ENCODE results near the gene NFYA. TPM values are rescaled to one million over a fixed set of nuclear protein-coding genes. Genes with fewer than 3 reads are reported as not detected.

The NFYA gene
- total RNA-seq (10 to 100 TPM; 58.9 to 60.0 TPM), polyA plus RNA-seq (10 to 100 TPM; 17.0 to 27.9 (median 20.4) TPM), total RNA-seq (41.6 to 67.0 (median 49.2) reads per million in 6 experiments)

GRCh38 chr6:41072836-41073202, at the start of gene NFYA:
Gene NFYA, plus strand, starts transcription at chr6:41072974. Its CDS starts 6,116 bp downstream, at chr6:41079090.
- peaks cover 20 to 60% (median 52%) of the 10 kb centered on the region in 4 donors for H3K4me1 Mint-ChIP-seq
- H3K4me3 Mint-ChIP-seq, result peak within 1 kb of the TSS; percentile 93 to 98 (median 98)
- H3K36me3 Mint-ChIP-seq, result peaks cover 4 to 29% (median 7%) of the 10 kb centered on the region in 3 donors
- H3K27ac Mint-ChIP-seq, result peak within 1 kb of the TSS; percentile 92 to 99 (median 98)
- DNase-seq (peak in 3 of 10 donors; percentile 99 to 100 (median 100)), ATAC-seq (peak; percentile 69 to 72)
- no peaks in the 10 kb centered on the region for H3K9me3 Mint-ChIP-seq
- POLR2A ChIA-PET, result interaction anchor here (0.8 to 1.9 kb wide), 9 partner anchors 8 to 1710 kb away, joined by 3 to 10 read pairs (median 4); partner anchors contain the start of gene TREML2
- H3K27me3 Mint-ChIP-seq, result peaks cover 0 to 4% (median 0%) of the 10 kb centered on the region in 5 donors

- POLR2A ChIA-PET, result interaction anchor here (0.7 kb wide), 1 partner anchor 40 kb away, joined by 4 read pairs; no protein-coding TSS in a partner anchor
- DNase-seq (no peak), ATAC-seq (no peak)
- no peaks in the 10 kb centered on the region for H3K36me3 Mint-ChIP-seq
- H3K27ac Mint-ChIP-seq, result no peak overlapping the region
- no peak overlapping the region for H3K4me3 Mint-ChIP-seq
- peaks cover 0 to 11% (median 0%) of the 10 kb centered on the region in 5 donors for H3K27me3 Mint-ChIP-seq
- peaks cover 0 to 4% (median 0%) of the 10 kb centered on the region in 9 donors for H3K9me3 Mint-ChIP-seq
- H3K4me1 Mint-ChIP-seq, result peaks cover 10 to 14% (median 12%) of the 10 kb centered on the region in 4 donors
Measured at GRCh38 chr6:41023114-41023513, 49.7 kb upstream of the NFYA start.

GRCh38 chr6:41025966-41026530, 46.7 kb upstream of the NFYA start:
- Mint-ChIP-seq H3K4me3 (peak overlapping the region in 1 of 10 donors; percentile 55), H3K27ac (no peak overlapping the region), H3K4me1 (peaks cover 17 to 25% (median 23%) of the 10 kb centered on the region in 4 donors), H3K27me3 (no peaks in the 10 kb centered on the region), H3K36me3 (no peaks in the 10 kb centered on the region), H3K9me3 (no peaks in the 10 kb centered on the region)
- no peak for DNase-seq
- ATAC-seq, result no peak
- POLR2A ChIA-PET, result no interaction called here

DNA sequence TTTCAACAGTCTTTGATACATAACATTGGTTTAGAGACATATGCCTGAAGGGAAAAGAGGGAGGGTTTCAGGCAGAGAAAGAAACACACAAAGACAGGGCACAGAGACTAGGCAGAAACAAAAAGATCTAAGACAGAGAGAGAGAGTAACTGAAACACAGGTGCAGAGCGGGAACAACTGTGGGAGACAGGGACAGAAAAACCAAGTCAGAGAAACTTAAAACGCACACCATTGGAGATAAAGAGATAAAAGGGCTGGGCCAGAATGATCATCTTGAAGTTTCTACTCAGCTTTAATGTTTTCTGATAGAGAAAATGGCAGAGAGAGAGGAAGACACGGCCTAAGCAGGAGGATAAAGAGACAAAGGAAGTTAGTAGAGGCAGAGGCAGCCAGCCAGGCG, 45.5 kb upstream of the NFYA start:
- Mint-ChIP-seq H3K9me3 (no peaks in the 10 kb centered on the region), H3K4me3 (peak overlapping the region; percentile 72 to 95 (median 88)), H3K4me1 (peaks cover 17 to 25% (median 23%) of the 10 kb centered on the region in 4 donors), H3K27ac (peak overlapping the region; percentile 66 to 97 (median 84)), H3K36me3 (no peaks in the 10 kb centered on the region), H3K27me3 (no peaks in the 10 kb centered on the region)
- POLR2A ChIA-PET, result interaction anchor here (1.7 to 2.1 kb wide), 2 partner anchors 29 to 44 kb away, joined by 3 to 6 read pairs; no protein-coding TSS in a partner anchor
- ATAC-seq, result peak in 1 of 2 donors; percentile 14
- DNase-seq, result peak in 1 of 10 donors; percentile 2

DNA sequence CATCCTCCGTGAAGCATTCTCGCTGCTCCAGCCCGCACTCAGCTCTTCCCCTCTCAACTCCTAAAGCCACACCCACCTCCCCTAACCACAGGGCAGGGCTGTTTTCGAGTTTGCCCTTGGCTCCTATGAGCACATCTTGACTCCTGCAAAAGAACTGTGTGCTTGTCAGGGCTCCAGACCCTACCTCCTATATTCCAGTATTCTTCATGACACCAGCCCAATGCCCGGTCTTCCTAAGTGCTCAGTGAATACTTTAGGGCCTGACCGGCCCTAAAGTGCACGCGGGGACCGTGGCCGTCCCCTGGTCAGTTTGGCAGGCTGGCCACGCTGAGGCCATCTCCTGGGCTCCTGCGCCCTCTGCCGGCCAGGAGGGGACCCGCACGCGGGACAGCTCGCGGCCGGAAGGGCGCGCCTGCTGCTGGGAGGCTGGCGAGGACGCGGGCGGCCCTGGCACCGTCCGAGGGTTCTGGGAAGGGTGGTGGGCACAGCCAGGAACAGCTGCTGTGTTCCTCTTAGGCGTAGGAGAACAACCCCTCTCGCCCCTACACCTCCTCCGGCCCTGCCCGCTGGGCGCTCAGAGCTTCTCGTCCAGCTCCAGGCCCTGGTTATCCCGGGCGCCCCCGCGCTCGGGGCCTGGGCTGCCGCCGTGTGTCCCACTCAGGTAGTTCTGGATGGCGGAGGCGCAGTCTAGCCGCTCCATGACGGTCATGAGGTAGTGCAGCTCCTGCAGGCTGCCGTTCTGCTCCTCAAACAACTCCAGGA, 44.8 kb upstream of the NFYA start:
- Mint-ChIP-seq H3K4me3 (peak overlapping the region; percentile 72 to 95 (median 88)), H3K9me3 (no peaks in the 10 kb centered on the region), H3K4me1 (peaks cover 17 to 25% (median 23%) of the 10 kb centered on the region in 4 donors), H3K27me3 (no peaks in the 10 kb centered on the region), H3K36me3 (no peaks in the 10 kb centered on the region), H3K27ac (peak overlapping the region; percentile 66 to 97 (median 86))
- peak; percentile 36 to 82 (median 70) for DNase-seq
- peak; percentile 86 to 89 for ATAC-seq
- POLR2A ChIA-PET, result interaction anchor here (1.3 to 2.1 kb wide), 4 partner anchors 9 to 45 kb away, joined by 3 to 10 read pairs (median 6); partner anchors contain the start of genes NFYA and OARD1

- no peaks in the 10 kb centered on the region for H3K9me3 Mint-ChIP-seq
- H3K27me3 Mint-ChIP-seq, result no peaks in the 10 kb centered on the region
- no peaks in the 10 kb centered on the region for H3K36me3 Mint-ChIP-seq
- peaks cover 17 to 25% (median 23%) of the 10 kb centered on the region in 4 donors for H3K4me1 Mint-ChIP-seq
- peak in 1 of 10 donors; percentile 13 for DNase-seq
- peak in 1 of 2 donors; percentile 53 for ATAC-seq
- POLR2A ChIA-PET, result interaction anchor here (1.2 to 2.1 kb wide), 5 partner anchors 8 to 44 kb away, joined by 3 to 10 read pairs (median 5); partner anchors contain the start of genes NFYA and OARD1
- H3K27ac Mint-ChIP-seq, result peak overlapping the region; percentile 11 to 89 (median 74)
- H3K4me3 Mint-ChIP-seq, result peak overlapping the region; percentile 72 to 95 (median 88)
Measured at GRCh38 chr6:41028561-41029412, 44.0 kb upstream of the NFYA start.

DNA sequence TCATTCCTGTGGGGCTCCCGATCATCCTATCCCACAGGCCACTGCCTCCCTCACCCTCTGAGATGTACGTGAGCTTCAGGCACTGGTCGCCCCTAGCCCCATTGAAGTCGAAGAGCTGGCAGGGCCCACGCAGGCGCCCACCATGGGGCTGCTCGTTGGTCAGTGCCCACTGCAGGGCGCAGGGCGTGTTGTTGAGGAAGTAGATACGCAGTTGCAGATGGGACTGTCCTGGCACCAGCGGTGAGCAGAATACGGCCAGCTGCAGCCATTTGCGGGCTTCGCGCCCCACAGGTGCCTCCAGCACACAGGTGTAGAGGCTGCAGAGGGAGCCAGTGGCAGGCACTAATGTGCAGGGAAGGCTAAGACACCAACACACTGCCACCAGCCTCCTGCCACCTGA, 39.9 kb upstream of the NFYA start:
- no peaks in the 10 kb centered on the region for H3K9me3 Mint-ChIP-seq
- ATAC-seq (no peak), DNase-seq (no peak)
- no peak overlapping the region for H3K4me3 Mint-ChIP-seq
- no peaks in the 10 kb centered on the region for H3K27me3 Mint-ChIP-seq
- peaks cover 0 to 4% (median 0%) of the 10 kb centered on the region in 3 donors for H3K36me3 Mint-ChIP-seq
- H3K4me1 Mint-ChIP-seq, result peaks cover 11 to 15% (median 12%) of the 10 kb centered on the region in 4 donors
- H3K27ac Mint-ChIP-seq, result peak overlapping the region in 4 of 10 donors; percentile 9 to 73 (median 40)
- POLR2A ChIA-PET, result no interaction called here

- H3K9me3 Mint-ChIP-seq, result no peaks in the 10 kb centered on the region
- peak overlapping the region in 2 of 10 donors; percentile 5 to 9 for H3K27ac Mint-ChIP-seq
- peaks cover 0 to 4% (median 0%) of the 10 kb centered on the region in 3 donors for H3K36me3 Mint-ChIP-seq
- DNase-seq (no peak), ATAC-seq (no peak)
- POLR2A ChIA-PET, result no interaction called here
- no peak overlapping the region for H3K4me3 Mint-ChIP-seq
- H3K27me3 Mint-ChIP-seq, result no peaks in the 10 kb centered on the region
- H3K4me1 Mint-ChIP-seq, result peaks cover 6 to 8% (median 6%) of the 10 kb centered on the region in 4 donors
Measured at GRCh38 chr6:41033776-41034175, 39.0 kb upstream of the NFYA start.

DNA sequence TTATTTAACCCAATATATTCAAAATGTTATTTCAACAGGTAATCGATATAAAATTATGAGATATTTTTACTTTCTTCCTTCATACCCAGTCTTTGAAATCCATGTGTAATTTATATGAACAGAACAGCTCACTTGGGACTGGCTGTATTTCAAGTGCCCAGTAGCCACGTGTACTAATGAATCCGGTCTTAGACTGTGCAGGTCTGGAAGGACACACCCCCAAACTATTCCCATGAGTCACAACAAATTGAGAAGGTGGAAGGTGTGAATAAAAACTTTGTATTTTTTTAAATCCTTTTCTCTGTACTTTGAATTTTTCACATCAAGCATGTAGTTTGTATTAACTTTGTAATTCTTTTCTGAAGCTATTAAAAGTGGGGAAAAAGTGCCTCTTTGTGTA, 36.6 kb upstream of the NFYA start:
- DNase-seq (no peak), ATAC-seq (no peak)
- H3K27ac Mint-ChIP-seq, result peak overlapping the region in 2 of 10 donors; percentile 25 to 81
- no peaks in the 10 kb centered on the region for H3K9me3 Mint-ChIP-seq
- H3K27me3 Mint-ChIP-seq, result no peaks in the 10 kb centered on the region
- POLR2A ChIA-PET, result interaction anchor here (0.7 kb wide), 1 partner anchor 28 kb away, joined by 3 read pairs; no protein-coding TSS in a partner anchor
- no peak overlapping the region for H3K4me3 Mint-ChIP-seq
- H3K4me1 Mint-ChIP-seq, result peaks cover 0 to 3% (median 2%) of the 10 kb centered on the region in 4 donors
- H3K36me3 Mint-ChIP-seq, result peaks cover 0 to 4% (median 0%) of the 10 kb centered on the region in 3 donors

- ATAC-seq (no peak), DNase-seq (no peak)
- POLR2A ChIA-PET, result interaction anchor here (0.7 to 0.9 kb wide), 2 partner anchors 8 to 28 kb away, joined by 3 to 5 read pairs; no protein-coding TSS in a partner anchor
- Mint-ChIP-seq H3K4me1 (peaks cover 0 to 3% (median 2%) of the 10 kb centered on the region in 4 donors), H3K4me3 (no peak overlapping the region), H3K27ac (peak overlapping the region in 2 of 10 donors; percentile 25 to 81), H3K36me3 (peaks cover 0 to 4% (median 0%) of the 10 kb centered on the region in 3 donors), H3K9me3 (no peaks in the 10 kb centered on the region), H3K27me3 (no peaks in the 10 kb centered on the region)
Measured at GRCh38 chr6:41036601-41037000, 36.2 kb upstream of the NFYA start.

GRCh38 chr6:41037107-41037900, 35.5 kb upstream of the NFYA start:
- Mint-ChIP-seq H3K4me3 (no peak overlapping the region), H3K27ac (peak overlapping the region in 3 of 10 donors; percentile 22 to 87 (median 81)), H3K36me3 (peaks cover 0 to 6% (median 4%) of the 10 kb centered on the region in 3 donors), H3K4me1 (peaks cover 0 to 3% (median 2%) of the 10 kb centered on the region in 4 donors), H3K27me3 (no peaks in the 10 kb centered on the region), H3K9me3 (no peaks in the 10 kb centered on the region)
- POLR2A ChIA-PET, result interaction anchor here (0.9 kb wide), 1 partner anchor 9 kb away, joined by 5 read pairs; no protein-coding TSS in a partner anchor
- ATAC-seq, result no peak
- no peak for DNase-seq

All from naive thymus-derived CD8-positive, alpha-beta T cell (primary cell).